Gastrocnemius medialis (tissue), 4 donors: Measurements from ENCODE around the gene SLC5A4.

Experiments used
- POLR2A ChIP-seq, 2 donors: fragments of 450-650 bp; IDR thresholded peaks; one replicate each; pipeline ENCODE4 v1.6.1; 2017; ENCODE audit warnings: antibody characterized with exemption in 2 of 2, mild to moderate bottlenecking in 2 of 2, moderate library complexity in 2 of 2
- TF ChIP-seq, protein P1 (sequence below), 5 experiments: fragments of 450-650 bp in 3 of 5; fragments of 200-600 bp in 2 of 5; sonication (generic) in 2 of 5; IDR thresholded peaks in 4 of 5; conservative IDR thresholded peaks in 1 of 5; 1 replicate in 4 of 5; 2 replicates in 1 of 5; pipeline ENCODE4 v1.5.1; 2016 to 2019; ENCODE audit warnings: antibody characterized with exemption in 5 of 5, mild to moderate bottlenecking in 3 of 5, moderate library complexity in 3 of 5

- no peak for TF ChIP-seq POLR2A (IDR thresholded peaks at IDR 0.05)
- TF ChIP-seq, protein P1, sequence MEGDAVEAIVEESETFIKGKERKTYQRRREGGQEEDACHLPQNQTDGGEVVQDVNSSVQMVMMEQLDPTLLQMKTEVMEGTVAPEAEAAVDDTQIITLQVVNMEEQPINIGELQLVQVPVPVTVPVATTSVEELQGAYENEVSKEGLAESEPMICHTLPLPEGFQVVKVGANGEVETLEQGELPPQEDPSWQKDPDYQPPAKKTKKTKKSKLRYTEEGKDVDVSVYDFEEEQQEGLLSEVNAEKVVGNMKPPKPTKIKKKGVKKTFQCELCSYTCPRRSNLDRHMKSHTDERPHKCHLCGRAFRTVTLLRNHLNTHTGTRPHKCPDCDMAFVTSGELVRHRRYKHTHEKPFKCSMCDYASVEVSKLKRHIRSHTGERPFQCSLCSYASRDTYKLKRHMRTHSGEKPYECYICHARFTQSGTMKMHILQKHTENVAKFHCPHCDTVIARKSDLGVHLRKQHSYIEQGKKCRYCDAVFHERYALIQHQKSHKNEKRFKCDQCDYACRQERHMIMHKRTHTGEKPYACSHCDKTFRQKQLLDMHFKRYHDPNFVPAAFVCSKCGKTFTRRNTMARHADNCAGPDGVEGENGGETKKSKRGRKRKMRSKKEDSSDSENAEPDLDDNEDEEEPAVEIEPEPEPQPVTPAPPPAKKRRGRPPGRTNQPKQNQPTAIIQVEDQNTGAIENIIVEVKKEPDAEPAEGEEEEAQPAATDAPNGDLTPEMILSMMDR (IDR thresholded peaks at IDR 0.05 in 4 of 5, conservative IDR thresholded peaks at IDR 0.05 in 1 of 5) = no peak
Observed at GRCh38 chr22:32177221-32177765, 77.9 kb downstream of the SLC5A4 start.
